Nephron (organoid): ENCODE measurements around the gene SND1.
A peak's percentile ranks its signal among the peaks of the same experiment; 100 is the strongest.

Experiments used
- H3K27ac Mint-ChIP-seq, 3 experiments: 2 replicates each; pipeline ENCODE4 v1.8.0; 2020; ENCODE audit warnings: mixed read lengths in 3 of 3, mild to moderate bottlenecking in 2 of 3, moderate library complexity in 1 of 3
- H3K27me3 Mint-ChIP-seq: 2 replicates; pipeline ENCODE4 v1.8.0; 2021; ENCODE audit warnings: low read depth, mild to moderate bottlenecking, moderate library complexity, mixed read lengths
- H3K36me3 Mint-ChIP-seq: 2 replicates; pipeline ENCODE4 v1.8.0; 2020; ENCODE audit warnings: low read depth, mixed read lengths
- H3K4me1 Mint-ChIP-seq: 2 replicates; pipeline ENCODE4 v1.8.0; 2020; ENCODE audit warnings: mixed read lengths
- H3K4me3 Mint-ChIP-seq, 3 experiments: 2 replicates each; pipeline ENCODE4 v1.8.0; 2020; ENCODE audit warnings: mild to moderate bottlenecking in 3 of 3, mixed read lengths in 3 of 3, moderate library complexity in 2 of 3
- H3K9me3 Mint-ChIP-seq: 2 replicates; pipeline ENCODE4 v1.8.0; 2020; ENCODE audit warnings: mixed read lengths
- TF ChIP-seq, protein P1 (sequence below), 3 experiments: fragments of 200-600 bp; sonication (generic); IDR thresholded peaks; one replicate each; pipeline ENCODE4 v1.5.0; 2021; ENCODE audit warnings: antibody characterized with exemption in 3 of 3; ENCODE audit not compliant: unreplicated experiment in 3 of 3

The SND1 gene

GRCh38 chr7:127948312-127948711, 296.3 kb downstream of the SND1 start:
- H3K9me3 Mint-ChIP-seq = no peaks in the 10 kb centered on the region
- TF ChIP-seq, protein P1, sequence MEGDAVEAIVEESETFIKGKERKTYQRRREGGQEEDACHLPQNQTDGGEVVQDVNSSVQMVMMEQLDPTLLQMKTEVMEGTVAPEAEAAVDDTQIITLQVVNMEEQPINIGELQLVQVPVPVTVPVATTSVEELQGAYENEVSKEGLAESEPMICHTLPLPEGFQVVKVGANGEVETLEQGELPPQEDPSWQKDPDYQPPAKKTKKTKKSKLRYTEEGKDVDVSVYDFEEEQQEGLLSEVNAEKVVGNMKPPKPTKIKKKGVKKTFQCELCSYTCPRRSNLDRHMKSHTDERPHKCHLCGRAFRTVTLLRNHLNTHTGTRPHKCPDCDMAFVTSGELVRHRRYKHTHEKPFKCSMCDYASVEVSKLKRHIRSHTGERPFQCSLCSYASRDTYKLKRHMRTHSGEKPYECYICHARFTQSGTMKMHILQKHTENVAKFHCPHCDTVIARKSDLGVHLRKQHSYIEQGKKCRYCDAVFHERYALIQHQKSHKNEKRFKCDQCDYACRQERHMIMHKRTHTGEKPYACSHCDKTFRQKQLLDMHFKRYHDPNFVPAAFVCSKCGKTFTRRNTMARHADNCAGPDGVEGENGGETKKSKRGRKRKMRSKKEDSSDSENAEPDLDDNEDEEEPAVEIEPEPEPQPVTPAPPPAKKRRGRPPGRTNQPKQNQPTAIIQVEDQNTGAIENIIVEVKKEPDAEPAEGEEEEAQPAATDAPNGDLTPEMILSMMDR (IDR thresholded peaks at IDR 0.05; ENCODE audit: unreplicated experiment in 3 of 3) = no peak
- peak overlapping the region in 1 of 3 experiments; percentile 88 for H3K27ac Mint-ChIP-seq
- peaks cover 57% of the 10 kb centered on the region for H3K4me1 Mint-ChIP-seq
- H3K36me3 Mint-ChIP-seq = peaks cover 2% of the 10 kb centered on the region
- no peak overlapping the region for H3K4me3 Mint-ChIP-seq
- H3K27me3 Mint-ChIP-seq = no peaks in the 10 kb centered on the region

DNA sequence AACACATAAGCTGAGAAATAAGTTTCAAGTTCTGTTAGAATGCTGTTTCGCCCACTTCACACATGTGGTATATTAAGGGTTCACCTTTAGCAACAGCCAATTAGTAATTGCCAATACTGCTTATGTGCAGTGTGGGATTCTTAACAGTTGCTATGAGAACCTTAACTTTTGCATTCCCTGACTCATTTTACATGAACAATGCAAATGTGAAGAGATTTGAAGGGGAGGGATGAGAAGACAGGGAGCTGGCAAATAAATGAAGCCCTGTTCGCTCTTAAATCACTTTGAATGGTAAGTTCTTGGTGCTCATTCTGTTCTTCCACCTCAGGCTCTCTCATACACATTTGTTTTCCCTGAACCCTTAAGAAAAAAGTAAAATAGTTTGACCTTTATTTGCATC, 296.9 kb downstream of the SND1 start:
- Mint-ChIP-seq H3K4me3 (no peak overlapping the region), H3K27ac (peak overlapping the region; percentile 87 to 94 (median 88)), H3K9me3 (no peaks in the 10 kb centered on the region), H3K4me1 (peaks cover 51% of the 10 kb centered on the region), H3K36me3 (no peaks in the 10 kb centered on the region), H3K27me3 (no peaks in the 10 kb centered on the region)
- TF ChIP-seq, protein P1 (IDR thresholded peaks at IDR 0.05; ENCODE audit: unreplicated experiment in 3 of 3) = no peak

DNA sequence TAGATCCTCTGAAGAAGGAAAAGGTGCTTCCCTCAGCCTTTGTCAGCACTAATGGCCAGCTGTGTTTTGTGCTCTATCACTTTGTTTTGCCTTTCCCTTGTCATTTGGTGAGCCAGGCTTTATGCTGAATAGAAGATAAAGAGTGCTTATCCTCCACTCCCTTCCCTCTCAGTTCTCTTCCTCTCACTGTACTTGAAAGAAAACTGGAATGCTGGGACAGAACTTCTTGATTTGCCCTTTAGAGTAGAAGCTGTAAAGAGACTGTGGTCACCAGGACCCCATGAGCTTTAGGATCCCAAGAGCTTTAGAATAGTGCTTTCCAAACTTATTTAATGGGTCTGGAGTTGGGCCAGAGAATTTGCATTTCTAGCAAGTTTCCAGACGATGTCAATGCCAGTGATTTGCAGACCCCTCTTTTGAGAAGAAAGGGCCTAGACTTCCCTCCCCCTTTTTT, 297.8 kb downstream of the SND1 start:
- peak overlapping the region in 1 of 3 experiments; percentile 5 for H3K4me3 Mint-ChIP-seq
- TF ChIP-seq, protein P1 (IDR thresholded peaks at IDR 0.05; ENCODE audit: unreplicated experiment in 3 of 3) = no peak
- H3K4me1 Mint-ChIP-seq = peaks cover 42% of the 10 kb centered on the region
- peak overlapping the region; percentile 87 to 94 (median 88) for H3K27ac Mint-ChIP-seq
- no peaks in the 10 kb centered on the region for H3K27me3 Mint-ChIP-seq
- no peaks in the 10 kb centered on the region for H3K9me3 Mint-ChIP-seq
- no peaks in the 10 kb centered on the region for H3K36me3 Mint-ChIP-seq

DNA sequence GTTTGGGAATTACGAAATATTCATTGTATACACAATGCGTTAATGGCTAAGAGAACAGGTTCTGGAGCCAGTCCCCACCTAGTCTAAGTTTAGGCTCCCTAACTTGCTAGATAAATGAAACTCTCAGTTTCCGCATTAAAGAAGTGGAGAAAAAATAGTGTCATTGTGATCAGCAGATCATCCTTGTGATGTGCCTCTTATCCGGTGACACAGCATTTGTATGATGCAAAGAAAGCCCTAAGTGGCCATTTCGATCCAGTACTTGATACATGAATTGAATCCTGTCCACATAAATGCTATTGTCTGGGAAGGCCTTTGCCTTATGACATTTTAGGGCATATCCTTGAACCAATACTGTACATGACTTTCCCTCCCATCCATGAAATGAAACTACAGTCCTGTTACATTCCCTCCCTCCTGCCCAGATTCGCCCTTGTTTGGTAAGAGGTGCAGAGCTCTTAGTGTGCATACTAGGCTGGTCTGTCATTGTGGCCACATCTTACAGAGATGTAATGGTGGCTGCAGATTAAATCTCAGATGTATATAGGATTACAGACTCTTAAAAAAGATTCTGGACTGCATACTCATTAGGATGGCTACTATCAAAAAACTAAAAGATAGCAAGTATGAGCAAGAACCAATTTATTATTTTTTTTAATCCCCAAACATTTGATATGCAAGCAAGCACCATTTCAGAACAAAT, 298.4 kb downstream of the SND1 start:
- TF ChIP-seq, protein P1 (IDR thresholded peaks at IDR 0.05; ENCODE audit: unreplicated experiment in 3 of 3) = no peak
- H3K4me1 Mint-ChIP-seq = peaks cover 41% of the 10 kb centered on the region
- no peaks in the 10 kb centered on the region for H3K27me3 Mint-ChIP-seq
- H3K4me3 Mint-ChIP-seq = no peak overlapping the region
- peak overlapping the region in 2 of 3 experiments; percentile 36 to 88 for H3K27ac Mint-ChIP-seq
- H3K9me3 Mint-ChIP-seq = no peaks in the 10 kb centered on the region
- H3K36me3 Mint-ChIP-seq = no peaks in the 10 kb centered on the region

- no peaks in the 10 kb centered on the region for H3K27me3 Mint-ChIP-seq
- TF ChIP-seq, protein P1 (IDR thresholded peaks at IDR 0.05; ENCODE audit: unreplicated experiment in 3 of 3) = no peak
- H3K27ac Mint-ChIP-seq = peak overlapping the region in 2 of 3 experiments; percentile 17 to 43
- no peaks in the 10 kb centered on the region for H3K9me3 Mint-ChIP-seq
- no peaks in the 10 kb centered on the region for H3K36me3 Mint-ChIP-seq
- peaks cover 32% of the 10 kb centered on the region for H3K4me1 Mint-ChIP-seq
- no peak overlapping the region for H3K4me3 Mint-ChIP-seq
Measured at GRCh38 chr7:127953423-127954356, 301.7 kb downstream of the SND1 start.
